Stimulated activated CD8-positive, alpha-beta memory T cell treated with anti-CD3 and anti-CD28 coated beads, Interleukin-4, amount 100 ng/mL, for 1 hour (primary cell): ENCODE results near the gene B3GALT6.
"Not testable (repeated sequence)": the region's sequence is repeated elsewhere in the genome, so short reads cannot be mapped to it uniquely, and the experiment has no call there.

Experiments used
- DNase-seq, 2 donors: peaks; one replicate each; pipeline ENCODE4 v3.0.0-alpha.2; 2020; ENCODE audit warnings: low read depth in 2 of 2, low spot score in 1 of 2

The B3GALT6 gene

DNA sequence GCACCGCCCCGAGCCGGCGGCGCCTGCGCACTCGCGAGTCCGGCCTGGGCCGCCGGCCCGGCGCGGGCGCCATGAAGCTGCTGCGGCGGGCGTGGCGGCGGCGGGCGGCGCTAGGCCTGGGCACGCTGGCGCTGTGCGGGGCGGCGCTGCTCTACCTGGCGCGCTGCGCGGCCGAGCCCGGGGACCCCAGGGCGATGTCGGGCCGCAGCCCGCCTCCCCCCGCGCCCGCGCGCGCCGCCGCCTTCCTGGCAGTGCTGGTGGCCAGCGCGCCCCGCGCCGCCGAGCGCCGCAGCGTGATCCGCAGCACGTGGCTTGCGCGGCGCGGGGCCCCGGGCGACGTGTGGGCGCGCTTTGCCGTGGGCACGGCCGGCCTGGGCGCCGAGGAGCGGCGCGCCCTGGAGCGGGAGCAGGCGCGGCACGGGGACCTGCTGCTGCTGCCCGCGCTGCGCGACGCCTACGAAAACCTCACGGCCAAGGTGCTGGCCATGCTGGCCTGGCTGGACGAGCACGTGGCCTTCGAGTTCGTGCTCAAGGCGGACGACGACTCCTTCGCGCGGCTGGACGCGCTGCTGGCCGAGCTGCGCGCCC, at the start of gene B3GALT6:
TSS of gene B3GALT6 (plus strand) at position 30 of the 588 bp plus-strand sequence. CDS start at position 72, 42 bp downstream.
- DNase-seq: no peak

DNA sequence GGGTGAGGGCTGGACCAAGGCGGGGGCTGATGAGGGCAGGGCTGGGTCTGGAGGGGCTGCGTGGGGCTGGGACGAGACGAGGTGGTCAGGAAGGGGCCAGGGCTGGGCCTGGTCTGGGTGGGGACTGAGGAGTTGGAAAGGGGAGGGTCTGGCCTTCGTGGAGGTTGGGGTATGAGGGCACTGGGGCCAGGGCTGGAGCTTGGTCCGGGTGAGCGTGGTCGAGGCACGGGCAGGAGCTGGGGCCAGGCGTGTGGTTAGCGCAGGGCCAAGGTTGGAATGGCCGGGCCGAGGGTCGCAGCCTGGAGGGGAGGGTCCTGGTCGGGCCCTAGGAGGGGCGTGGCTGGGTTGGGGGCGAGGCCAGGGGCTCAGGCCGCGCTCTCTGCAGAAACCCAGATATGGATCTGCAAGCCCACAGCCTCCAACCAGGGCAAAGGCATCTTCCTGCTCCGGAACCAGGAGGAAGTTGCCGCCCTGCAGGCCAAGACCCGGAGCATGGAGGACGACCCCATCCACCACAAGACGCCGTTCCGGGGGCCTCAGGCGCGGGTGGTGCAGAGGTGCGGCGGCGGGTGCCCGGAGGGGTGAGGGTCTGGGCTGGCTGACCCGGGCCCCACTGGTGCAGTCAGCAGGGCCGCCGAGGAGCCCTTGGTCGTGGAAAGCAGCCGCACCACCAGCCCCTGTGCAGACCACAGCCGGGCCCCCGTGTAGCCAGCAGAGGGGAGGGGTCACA, 49.4 kb upstream of the B3GALT6 start:
- no peak for DNase-seq

- DNase-seq: no peak
Observed at GRCh38 chr1:1183221-1183747, 48.8 kb upstream of the B3GALT6 start.

DNA sequence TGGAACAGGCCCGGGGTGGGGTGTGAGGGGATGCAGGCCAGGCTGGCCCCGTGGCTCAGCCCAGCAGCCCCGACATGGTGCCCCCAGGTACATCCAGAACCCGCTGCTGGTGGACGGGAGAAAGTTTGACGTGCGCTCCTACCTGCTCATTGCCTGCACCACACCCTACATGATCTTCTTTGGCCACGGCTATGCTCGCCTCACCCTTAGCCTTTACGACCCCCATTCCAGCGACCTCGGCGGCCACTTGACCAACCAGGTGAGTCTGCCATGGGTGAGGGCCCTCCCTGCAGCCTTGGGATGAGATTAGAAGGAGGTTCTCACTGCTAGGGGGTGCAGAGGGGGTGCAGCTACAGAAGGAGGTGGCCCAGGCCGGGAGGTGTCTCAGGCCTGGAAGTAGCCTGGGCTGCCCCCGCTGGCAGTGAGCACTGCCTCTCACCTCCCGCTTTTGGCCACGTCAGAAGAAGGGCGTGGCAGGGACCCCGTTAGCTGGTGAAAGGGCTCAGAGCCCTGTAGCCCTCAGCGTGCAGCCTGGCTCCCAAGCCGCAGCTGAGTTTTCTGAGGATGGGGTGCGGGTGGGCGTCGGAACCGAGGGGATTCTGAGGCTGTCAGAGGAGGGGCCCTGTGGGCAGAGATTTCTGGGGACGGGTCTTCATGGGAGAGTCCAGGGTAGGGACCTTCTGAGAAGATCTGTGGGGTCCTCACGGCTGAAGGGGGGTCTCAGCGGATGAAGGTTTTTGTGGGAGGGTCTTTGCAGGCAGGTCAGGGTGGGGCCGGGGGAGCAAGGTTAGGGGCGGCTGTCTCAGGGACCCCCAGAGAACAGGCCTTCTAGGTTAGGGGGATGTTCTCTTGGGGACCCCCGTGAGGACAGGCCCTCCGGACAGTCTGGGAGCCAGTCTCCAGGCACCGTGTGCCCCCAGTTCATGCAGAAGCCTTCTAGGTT, 47.9 kb upstream of the B3GALT6 start:
- DNase-seq: no peak

DNA sequence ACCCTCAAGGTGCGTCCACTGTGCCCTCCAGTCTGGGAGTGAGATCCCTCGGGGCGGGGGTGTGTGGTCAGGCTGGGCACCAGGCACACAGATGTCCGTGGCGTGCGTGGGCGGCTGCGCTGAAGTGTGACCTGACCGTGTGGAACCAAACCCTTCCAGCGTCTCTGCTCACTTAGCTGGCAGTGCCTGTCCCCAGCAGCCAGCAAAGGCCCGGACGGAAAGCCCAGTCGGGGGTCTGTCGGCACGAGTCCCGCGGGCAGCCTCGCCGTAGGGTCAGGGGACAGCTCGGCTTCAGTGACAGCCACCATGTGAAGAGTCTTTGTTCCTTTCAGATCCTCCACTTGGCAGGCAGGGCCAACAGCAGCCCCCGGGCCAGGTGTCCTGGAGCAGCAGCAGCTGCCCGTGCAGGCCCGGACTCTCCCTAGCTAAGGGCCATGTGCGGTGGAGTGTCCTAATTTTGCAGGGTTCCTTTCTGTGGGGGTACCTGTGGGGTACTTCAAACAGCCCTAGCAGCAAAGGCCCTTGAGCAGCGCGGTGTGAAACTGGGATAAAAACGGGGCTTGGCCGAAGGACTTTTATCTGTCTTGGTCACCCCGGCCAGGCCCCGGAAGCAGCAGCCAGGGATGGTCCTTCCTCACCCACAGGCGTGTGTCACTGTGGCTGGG, 46.8 kb upstream of the B3GALT6 start:
- no peak for DNase-seq

DNA sequence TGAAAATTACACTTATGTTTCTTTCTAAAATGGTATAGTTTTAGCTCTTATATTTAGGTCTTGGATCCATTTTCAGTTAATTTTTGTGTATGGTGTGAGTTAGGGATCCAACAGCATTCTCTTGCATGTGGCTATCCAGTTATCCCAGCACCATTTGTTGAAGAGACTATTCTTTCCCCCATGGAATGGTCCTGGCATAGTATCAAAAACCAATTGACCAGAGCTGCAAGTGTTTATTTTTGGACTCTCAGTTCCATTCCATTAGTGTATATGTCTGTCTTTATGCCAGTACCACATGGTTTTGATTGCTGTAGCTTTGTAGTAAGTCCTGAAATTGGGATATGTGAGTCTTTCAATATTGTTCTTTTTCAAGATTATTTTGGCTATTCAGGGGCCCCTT, 44.1 kb upstream of the B3GALT6 start:
- DNase-seq: no peak

DNA sequence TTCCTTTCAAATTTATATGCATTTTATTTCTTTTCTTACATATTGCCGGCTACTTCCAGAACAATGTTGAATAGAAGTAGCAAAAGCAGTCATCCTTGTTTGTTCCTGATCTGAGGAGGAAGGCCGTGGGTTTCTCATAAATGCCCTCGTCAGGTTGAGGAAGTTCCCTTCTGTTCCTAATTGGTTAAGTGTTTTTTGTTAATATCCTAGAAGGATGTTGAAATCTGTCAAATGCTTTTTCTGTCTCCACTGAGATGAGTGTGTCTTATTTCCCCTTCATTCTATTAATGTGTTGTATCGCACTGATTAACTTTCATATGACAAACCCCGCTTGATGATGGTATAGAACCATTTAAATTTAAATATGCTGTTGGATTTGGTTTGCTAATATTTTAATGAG, 42.9 kb upstream of the B3GALT6 start:
- no peak for DNase-seq

GRCh38 chr1:1191734-1192133, 40.3 kb upstream of the B3GALT6 start:
- no peak for DNase-seq

DNA sequence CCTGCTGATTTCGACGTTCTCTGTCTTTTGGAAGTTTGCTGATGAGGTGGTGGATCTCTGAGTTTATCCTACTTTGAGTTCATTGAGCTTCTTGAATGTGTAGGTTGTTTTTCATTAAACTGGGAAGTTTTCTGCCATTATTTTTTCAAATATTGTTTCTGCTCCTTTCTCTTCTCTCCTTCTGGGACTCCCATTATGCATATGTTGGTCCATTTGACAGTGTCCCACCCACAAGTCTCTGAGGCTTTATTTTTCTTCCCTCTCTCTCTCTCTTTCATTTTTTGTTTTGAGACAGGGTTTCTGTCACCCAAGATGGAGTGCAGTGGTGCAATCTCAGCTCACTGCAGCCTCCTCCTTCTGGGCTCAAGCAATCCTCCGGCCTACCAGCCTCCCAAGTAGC, 37.3 kb upstream of the B3GALT6 start:
- no peak for DNase-seq

DNA sequence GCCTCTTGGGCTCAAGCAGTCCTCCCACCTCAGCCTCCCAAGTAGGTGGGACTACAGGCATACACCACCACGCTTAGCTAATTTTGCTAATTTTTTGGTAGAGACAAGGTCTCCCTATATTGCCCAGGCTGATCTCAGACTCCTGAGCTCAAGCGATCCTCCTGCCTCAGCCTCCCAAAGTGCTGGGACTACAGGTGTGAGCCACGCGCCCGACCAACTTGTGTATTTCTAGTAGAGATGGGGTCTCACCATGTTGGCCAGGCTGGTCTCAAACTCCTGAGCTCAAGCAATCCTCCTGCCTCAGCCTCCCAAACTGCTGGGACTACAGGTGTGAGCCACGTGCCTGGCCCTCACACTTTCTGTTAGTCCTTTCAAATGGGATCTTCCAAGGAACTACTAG, 36.3 kb upstream of the B3GALT6 start:
- DNase-seq: not testable (repeated sequence)

DNA sequence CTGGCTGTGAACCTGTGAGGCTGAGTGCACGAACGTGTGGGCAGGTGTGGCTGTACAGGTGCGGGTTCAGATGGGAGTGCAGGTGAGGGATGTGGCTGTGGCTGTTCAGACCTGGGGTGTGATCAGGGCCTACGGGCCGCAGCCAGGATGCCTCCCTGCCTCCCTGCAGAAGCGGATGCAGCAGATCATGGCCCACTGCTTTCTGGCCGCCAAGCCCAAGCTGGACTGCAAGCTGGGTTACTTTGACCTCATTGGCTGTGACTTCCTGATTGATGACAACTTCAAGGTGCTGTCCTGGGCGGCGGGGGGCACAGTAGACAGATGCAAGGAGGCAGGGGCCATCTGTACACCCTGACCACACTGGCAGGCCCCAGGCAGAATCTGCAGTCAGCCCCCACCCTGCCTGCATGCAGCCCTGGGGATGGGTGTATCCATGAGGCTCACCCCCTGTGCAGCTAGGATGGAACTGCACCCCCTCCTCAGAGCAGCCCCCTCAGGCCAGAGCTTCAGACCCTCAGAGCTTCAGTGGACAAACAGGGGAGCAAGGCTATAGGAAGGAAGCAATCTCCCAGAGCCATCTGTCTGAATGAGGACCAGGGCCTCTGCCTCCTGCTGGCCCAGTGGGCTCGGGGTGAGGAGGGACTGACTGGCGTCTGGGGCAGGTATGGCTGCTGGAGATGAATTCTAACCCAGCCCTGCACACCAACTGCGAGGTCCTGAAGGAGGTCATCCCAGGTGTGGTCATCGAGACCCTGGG, 35.4 kb upstream of the B3GALT6 start:
- DNase-seq: no peak

DNA sequence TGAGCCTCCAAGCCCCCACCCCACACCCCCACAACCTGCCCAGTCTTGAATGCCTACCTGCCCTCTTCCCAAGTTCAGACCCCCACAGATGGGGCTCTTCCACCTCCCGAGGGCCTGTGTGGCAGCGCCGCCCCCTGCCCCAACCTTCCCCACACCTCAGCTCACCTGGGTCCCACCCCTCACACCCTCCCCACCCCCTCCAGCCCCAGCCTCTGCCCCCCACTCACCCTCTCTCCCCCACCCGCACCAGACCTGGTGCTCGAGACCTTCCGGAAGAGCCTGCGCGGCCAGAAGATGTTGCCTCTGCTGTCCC, 34.9 kb upstream of the B3GALT6 start:
- DNase-seq: no peak

DNA sequence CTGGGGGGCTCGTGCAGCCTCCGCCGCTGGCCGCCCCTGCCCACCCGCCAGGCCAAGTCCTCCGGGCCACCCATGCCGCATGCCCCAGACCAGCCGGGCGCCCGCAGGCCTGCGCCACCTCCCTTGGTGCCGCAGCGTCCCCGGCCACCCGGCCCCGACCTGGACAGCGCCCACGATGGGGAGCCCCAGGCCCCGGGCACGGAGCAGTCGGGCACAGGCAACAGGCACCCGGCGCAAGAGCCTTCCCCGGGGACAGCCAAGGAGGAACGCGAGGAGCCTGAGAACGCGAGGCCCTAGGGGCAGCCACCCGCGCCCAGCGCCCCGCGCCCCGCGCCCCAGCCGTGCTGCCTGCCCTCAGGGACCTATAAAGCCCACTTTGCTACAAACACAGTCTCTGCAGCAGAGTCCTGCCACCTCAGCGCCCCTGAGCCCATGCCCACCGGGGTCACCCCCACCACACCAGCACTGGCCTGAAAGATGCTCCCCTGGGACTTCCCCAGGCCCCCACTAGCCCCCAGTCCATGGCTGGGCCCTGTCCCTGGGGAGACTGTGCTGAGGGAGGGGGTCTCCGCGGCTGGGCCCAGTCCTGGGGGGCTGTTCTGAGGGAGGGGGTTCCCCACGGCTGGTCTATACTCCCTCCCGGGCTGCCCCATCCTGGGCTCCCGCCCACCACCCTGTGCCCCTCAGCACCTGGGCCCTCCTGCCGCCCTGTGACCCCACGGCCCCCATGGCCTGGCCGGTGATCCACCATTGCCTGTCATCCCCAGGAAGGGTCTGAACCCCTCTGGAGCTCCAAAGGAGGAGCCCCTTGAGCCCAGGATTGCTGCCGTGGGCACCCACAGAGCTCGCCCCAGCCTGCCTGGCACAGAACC, 34.2 kb upstream of the B3GALT6 start:
- DNase-seq: no peak

GRCh38 chr1:1198423-1199140, 33.5 kb upstream of the B3GALT6 start:
- DNase-seq: no peak

GRCh38 chr1:1199141-1199960, 32.7 kb upstream of the B3GALT6 start:
- no peak for DNase-seq

- DNase-seq: no peak
Observed at GRCh38 chr1:1199961-1200875, 31.8 kb upstream of the B3GALT6 start.
